ENCODE measurements around the gene EME2.

Gene EME2

GRCh38 chr16:1791943-1792812 is 19.6 kb downstream of the EME2 start:
- DNase-seq = no peak

DNA sequence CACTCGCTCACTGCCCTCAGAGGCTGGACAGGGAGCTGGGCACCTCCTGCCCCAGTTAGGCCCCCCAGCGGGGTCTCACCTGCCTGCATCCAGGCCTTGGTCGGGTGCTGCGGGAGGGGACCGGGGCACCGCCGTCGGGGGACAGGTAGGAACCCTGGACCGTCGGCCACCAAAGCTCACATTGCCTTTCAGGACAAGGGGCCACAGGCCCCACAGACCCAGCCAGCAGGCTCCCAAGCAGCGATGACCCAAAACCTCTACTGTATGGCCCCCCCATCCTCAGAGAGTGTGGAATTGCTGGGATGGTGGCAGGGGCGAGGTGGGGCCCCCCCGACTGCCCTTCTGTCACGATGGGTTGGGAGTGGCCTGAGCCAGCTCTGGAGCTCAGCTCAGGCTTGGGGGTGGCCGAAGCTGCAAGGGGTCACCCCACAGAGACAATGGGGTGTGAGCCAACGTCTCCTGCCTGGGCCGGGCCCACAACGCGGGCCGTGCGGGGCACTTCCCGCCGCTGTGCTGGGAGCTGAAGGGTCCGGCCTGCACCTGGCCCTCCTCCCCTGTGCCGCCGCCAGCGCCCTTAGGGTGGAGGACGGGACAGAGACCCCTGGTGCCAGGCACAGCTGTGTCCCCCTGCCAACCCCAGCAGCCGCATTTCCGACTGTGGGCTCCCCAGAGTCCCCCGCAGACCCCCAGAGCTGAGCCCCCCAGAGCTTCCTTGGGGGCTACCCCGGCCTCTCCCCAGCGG is 20.4 kb downstream of the EME2 start:
- DNase-seq = no peak

- DNase-seq = no peak
These were observed 21.1 kb downstream of the EME2 start, which contains the start of gene IGFALS for GRCh38 chr16:1793578-1794220. Gene IGFALS, minus strand, starts transcription at chr16:1793705. Its CDS starts 53 bp downstream, at chr16:1793652.

- no peak for DNase-seq
These were observed 21.7 kb downstream of the EME2 start for GRCh38 chr16:1794221-1794871.

DNA sequence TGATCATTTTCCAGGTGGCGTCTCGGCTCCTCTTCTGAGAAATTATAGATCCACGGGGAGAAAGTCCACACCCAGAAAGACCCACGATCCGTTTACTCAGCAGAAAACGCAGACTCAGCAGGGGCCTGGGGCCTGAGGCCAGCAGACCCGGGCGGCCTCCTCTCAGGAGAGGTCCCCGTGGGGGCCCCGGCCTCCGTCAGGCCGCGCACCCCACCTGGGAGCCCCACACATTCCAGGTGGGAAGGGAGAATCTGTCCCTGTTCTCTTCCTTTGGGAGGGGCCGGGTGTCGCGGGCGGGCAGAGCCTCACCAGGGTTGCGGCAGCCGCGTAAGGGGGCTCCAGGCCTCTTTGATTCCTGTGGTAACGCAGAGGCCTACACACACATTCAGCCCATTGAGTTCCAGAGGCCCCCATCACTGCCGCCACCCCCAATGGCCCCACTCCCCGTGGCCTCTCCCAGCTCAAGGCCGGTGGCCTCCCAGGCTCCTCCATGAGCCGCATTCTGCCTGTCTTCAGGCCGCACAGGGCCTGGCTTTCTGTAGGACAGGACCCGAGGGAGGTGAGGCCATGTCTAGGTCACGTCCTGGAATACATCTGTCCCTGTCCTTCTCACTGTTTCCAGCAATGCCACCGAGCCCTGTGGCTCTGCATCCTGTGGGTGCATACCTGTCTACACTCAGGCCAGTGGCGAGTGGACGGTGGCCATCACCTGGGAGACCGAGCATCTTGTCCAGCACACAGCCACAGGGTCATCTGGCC is 22.5 kb downstream of the EME2 start:
- no peak for DNase-seq

DNA sequence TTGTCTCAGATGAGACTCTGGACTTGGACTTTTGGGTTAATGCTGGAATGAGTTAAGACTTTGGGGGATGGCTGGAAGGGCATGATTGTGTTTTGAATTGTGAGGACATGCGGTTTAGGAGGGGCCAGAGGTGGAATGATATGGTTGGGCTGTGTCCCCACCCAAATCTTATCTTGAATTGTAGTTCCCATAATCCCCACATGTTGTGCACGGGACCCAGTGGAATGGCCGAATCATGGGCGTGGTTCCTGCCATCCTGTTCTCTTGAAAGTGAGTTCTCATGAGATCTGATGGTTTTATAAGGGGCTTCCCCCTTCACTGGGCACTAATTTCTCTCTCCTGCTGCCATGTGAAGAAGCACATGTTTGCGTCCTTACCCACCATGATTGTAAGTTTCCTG is 26.7 kb downstream of the EME2 start:
- peak; percentile 47 for DNase-seq

- no peak for DNase-seq
These were observed 28.1 kb downstream of the EME2 start for GRCh38 chr16:1800701-1801100.

GRCh38 chr16:1807626-1808025 is 35.0 kb downstream of the EME2 start:
- no peak for DNase-seq

DNA sequence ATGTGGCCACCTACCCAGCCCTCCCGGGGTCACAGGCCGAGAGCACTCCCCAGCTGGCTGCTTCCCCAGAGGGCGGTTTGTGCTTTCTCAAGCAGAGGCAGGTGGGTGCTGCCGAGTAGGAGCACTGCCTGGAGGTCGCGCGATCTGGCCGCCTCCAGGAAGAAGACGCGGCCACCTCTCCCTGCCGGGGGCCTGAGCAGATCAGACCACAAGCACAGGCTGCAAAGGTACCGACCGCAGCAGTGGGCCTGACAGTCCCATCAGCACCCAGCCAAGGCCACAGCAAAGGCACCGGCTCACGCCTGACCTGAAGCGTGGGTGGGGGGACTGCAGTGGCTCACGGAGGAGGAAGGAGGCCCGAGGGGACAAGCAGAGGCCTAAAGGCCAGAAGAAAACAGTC is 36.1 kb downstream of the EME2 start:
- DNase-seq = no peak

- no peak for DNase-seq
These were observed 36.7 kb downstream of the EME2 start for GRCh38 chr16:1809281-1809801.

- no peak for DNase-seq
These were observed 37.5 kb downstream of the EME2 start for GRCh38 chr16:1810106-1810505.

DNA sequence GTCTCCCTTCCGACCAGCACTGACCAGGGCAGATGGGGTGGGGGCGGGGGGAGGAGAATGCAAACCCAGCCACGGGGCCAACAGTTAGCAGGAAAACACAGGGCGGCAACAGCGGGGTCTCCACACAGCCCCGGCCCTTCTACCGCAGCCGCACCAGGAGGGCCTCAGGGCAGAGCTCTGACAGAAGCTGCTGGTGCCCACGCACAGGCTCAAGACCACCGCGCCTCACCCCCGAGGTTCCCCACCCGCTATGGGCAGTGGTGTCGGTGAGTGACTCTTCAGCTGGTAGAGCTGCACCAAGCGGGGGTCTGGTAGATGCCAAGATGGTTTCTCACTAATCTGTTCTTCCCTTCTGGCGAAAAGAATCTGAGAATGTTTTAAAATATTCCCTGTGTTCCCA is 37.9 kb downstream of the EME2 start:
- DNase-seq = no peak

DNA sequence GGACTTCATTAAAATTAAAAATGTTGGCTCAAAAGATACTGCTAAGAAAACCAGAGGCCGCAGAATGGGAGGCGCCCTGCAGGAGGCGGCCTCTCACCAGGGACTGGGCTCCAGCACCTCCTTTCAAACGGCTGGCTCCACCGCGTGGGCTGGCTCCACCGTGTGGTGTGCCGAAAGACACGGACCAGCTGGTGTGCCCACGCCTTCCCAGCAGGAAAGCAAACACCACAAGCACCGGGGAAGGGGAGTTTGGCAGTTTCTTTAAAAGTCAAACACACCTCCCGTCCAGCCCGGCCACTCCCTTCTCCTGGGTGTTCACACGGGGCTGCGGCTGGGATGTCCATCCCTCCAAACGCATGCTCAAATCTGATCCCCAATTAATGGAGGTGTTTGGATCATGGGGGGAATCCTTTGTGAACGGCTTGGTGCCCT is 40.1 kb downstream of the EME2 start:
- DNase-seq = peak; percentile 91

DNA sequence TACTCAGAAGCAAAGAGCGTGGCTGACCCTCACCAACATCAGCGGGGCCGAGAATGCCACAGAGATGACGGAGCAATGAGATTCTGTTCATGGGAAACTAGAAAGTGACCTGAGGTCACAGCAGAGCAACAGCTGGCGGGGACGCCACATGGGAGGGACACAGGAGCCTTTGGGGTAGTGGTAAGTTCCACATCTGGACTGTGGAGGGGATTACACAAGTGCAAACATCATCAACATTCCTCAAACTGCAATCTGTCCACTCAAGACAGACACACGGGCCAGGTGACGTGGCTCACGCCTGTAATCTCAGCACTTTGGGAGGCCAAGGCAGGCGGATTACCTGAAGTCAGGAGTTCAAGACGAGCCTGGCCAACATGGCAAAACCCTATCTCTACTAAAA is 42.9 kb downstream of the EME2 start:
- no peak for DNase-seq

GRCh38 chr16:1816396-1817275 is 44.0 kb downstream of the EME2 start:
- no peak for DNase-seq

DNA sequence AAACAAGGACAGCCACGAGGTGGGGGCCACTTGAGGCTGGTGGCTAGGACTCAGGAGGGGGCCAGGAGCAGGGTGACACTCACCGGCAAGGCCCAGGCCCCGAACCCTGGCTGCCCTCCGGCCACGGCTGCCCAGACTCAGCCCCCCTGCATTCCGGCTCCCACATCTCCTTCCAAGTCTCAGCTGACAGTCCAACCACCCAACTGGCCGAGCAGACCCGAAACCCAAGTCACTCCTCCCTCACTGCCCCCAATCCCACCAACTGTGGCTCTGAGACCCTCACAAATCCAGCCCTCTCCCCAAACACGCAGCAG is 44.6 kb downstream of the EME2 start:
- no peak for DNase-seq

DNA sequence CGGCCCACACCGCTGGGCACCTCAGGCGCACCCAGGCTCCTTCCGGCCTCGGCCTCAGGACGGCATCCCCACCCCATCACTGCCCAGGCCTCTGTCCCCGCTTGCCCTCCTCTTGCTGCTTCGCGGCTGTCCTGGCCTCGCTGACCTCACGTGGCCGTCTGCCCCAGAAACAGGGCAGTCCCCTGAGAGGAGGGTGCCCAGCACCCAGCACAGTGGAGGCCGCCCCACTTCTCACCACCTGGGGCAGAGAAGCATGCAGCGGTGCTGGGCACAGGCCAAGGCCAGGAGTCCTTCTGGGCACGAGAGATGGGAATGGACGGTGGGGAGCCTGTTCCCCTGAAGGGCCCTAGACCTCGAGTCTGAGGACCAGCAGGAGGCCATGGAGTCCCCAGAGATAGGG is 45.1 kb downstream of the EME2 start:
- no peak for DNase-seq

DNA sequence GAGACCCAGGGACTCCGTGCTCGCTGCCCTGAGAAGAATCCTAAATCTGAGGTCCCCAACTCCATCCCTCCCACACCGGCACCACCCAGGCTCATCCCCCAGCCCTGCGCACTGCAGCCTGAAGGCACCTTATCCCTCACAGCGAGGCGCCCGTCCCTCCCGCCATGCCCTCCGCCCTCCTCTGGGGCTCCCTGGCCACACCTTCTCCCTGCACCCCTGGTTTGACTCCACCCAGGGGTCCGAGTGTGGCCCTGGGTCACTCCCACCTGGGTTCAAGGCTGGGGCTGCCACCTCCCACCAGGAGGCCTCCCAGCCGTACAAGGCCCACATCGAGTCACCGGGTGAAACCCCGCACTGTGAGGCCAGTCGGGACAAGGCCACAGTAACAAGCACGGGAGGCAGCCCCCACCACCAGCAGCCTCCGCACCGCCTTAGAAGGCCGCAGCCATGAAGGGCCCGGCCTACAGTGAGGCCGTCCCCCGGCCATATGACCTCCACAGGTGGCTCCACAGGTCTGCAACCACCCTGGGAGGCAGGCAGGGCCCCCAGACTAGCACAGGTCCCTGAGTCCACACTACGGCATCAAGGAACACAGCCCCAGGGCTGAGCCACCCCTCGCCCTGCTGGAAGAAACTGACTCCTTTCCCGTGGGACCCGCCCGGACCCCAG is 45.7 kb downstream of the EME2 start:
- DNase-seq = no peak

GRCh38 chr16:1818873-1819525 is 46.4 kb downstream of the EME2 start:
- DNase-seq = no peak

DNA sequence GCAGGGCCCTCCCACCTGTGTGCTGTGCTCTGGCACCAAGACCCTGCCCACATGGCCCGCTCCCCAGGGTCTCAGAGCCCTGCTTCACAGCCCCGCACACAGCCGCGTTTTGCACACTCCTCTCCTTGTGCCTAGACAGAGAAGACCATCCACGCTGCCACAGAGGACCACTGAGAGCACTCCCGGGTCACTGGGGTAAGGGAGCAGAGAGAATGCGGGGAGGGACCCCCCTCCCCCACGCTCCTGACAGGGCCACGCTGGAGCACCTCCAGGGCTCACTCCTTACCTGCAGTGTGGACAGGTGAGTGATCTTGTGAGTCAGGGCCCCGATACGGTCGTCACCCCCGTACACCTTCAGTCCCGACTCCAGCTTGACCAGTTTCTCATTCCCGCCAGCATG is 47.0 kb downstream of the EME2 start:
- DNase-seq = no peak
